Limb (tissue), 2 donors: ENCODE data around the gene ACYP2.

Source experiments
- DNase-seq, 2 donors: peaks; one replicate each; pipeline ENCODE4 v3.0.0-alpha.2; 2016; ENCODE audit errors: extremely low spot score in 2 of 2

Gene ACYP2

DNA sequence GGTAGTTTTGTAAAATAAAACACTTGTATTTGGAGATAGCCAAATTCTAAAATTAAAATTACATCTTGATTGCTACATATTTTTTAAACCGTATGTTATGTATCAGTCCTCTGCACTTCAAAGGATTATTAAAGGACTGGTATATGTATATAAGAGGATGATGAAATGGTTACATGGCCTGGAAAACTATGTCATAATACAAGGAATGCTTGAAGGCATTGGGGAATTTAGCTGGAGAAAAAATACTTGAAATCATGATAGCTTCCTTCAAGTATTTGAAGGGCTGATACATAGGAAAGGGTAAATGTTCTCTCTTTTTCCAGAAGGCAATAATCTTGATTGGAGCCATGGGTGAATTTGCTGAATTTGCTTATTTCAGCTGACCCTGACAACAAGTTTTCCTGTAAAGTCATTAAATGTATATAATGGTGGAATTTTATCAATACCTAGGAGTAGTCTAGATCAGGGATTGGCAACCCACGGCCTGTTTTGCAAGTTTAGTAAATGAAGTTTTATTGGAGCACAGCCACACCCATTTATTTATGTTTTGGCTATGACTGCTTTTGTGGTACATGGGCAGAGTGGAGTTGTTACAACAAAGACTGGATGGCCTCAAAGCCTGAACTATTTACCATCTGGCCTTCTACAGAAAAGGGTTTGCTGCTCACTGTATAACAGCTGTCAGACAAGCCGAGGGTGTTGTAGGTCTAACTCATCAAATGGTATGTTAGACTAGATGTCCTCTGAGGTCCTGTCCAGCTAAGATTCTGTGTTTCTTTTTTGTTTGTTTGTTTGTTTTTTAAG is 34.4 kb downstream of the ACYP2 start:
- peak in 1 of 2 donors; percentile 25 for DNase-seq

DNA sequence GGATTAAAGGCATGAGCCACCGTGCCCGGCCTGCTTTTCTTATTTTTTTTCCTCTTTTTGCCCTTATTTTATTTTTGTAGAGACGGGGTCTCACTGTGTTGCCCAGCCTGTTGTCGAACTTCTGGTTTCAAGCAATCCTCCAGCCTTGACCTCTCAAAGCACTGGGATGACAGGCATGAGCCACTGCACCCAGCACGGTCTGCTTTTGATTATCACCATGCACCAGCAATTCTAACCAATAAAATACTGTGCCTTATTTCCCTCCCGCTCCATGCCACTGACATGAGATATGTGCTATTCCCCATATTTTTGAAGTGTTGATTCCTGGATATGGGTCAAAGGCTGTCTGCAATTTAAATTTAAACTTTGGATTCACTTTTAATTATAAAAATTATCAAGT is 42.9 kb downstream of the ACYP2 start:
- DNase-seq, result no peak

DNA sequence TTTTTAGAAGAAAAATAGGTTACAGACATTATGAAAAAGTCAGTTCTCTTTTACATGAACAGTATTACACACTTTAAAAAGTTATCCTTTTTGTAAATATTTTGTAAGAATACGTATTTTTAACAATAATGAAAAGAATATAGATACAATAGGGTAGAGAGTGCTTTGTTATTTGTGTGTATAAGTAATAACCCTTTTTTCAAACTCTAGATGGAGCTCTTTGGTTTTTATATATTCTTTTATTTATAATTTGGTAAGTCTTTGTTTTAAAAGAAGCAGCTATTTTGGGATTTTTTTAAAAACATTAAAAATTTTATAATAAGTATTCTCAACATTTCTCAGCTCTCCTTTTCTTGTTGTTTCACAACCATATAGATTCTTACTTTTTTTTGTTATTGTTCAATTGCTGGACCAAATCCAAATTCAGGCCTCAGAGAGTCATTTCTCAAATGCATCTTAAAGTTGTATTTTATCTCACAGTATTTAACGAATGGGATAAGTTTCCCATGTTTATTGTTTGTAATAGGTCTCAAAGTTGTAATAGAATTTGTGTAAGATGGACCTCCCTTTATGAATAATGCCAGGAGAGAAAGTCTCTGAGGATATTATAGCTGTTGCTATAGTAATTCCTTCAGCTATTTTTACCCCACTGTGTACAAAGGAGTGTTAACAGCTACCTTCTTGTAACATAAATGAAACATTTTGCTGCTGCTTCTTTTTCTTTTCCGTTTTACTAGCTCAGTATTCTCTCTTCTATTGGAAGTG is 46.4 kb downstream of the ACYP2 start:
- DNase-seq, result peak in 1 of 2 donors; percentile 21

DNA sequence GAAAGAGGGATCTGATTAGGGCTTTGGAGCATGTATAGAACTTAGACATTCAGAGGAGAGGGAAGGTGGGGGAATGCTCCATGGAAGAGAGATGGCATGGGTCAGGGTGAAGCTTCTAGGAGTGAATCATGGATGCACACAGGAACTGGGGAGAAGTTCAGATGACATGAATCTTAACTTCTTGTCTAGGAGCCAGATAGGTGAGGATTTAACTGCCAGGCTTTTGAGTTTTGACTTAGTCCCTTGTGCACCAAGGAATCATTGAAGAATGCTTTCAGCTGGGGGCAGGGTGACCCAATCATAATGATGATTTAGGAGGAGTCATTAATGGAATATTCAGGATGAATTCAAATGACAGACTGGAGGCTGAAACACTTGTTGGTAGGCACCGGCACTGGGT is 48.7 kb downstream of the ACYP2 start:
- no peak for DNase-seq

DNA sequence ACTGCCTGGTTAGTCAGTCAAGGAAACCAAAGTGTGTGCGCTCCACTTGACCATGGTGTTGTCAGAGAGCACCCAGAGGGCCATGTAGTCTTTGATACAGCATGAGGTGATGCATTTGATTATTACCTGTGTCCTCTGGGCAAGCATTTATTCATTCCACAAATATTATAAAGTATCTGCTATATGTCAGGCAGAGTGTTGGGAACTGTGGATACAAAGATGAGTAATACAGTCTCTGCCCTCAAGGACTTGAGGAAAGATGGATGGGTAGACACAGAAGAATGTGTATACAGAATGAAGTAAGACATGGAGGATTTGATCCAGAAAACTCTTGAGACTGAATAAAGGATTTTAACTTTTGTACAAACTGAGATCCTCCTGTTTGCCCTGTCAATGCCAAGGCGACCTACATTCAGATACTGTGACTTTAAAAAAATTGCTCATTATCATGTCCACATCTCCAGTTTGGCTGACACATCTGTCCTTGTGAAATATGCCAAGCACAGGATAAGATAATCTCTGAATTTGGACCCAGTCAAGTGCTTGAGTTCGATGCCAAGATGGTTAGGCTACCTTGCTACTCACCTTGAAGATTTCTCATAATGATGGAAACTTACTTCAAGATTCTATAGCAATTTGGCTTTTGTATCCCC is 50.8 kb downstream of the ACYP2 start:
- no peak for DNase-seq

DNA sequence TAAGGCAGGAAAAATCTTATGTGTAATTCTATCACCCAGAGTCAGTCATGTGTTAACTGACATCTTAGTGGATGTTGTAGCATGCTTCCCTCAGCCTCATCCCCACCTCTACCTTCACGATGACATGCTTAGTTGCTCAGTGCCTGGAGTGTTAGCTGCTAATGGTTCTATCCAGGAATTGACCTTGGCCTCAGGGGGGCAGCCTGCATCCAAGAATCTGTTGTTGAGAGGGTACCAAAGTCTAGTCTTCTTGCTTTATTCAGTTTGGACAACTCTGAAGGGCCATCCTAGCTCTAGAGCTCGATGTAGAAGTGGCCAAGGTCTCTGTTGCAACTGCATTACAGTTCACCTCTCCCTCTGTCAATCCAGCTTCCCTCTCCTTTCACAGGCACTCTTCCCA is 61.2 kb downstream of the ACYP2 start:
- DNase-seq, result peak; percentile 13 to 58

DNA sequence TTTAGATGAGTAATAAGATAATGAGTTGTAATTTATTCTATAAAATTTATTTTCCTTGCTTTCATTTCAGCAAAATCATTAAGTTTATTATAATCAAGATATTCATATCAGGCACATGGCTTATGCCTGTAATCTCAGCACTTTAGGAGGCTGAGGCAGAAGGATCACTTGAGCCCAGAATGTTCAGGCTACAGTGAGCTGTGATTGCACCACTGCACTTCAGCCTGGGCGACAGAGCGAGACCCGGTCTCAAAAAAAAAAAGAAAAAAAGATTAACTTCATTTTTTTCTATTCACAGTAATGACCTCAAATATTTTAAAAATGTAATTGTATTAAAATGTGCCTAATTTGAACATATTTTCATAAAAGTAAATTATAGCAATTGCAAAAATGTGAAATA is 67.9 kb downstream of the ACYP2 start:
- no peak for DNase-seq

DNA sequence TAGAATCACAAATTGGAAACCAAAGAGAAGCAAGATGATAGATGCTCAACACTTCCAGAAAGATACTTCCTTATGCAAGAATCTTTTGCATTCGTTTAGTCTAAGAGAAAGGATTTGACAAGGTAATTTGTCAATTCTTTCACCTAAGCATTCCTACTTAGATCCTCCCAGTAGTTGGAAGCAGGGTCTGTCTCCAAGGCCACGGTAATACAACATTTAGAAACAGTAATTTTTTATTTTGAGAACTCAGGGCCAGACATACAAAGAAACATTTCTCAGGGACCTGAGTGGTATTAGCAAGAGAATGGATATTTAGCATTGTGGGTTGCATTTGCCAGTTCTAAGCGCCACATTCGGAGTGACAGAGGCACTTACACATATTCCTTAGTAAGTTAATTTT is 68.6 kb downstream of the ACYP2 start:
- DNase-seq, result no peak

DNA sequence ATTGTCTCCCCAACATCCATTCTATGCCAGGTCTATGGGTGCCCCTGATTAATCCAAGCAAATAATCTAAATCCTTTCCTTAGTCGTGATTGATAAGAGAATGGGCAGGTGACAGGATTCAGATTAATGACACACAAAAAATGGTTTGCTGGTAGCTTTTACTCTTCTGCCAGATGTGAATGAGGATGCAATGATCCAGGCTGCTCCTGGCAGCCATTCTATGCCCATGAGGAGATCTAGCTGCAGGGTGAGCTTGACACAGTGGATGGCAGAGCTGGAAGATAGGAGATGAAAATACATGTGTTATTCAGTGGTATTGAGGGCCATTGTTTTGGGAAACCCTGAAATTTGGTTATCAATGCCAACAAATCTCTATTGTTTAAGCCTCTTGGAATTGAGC is 69.7 kb downstream of the ACYP2 start:
- DNase-seq, result no peak

DNA sequence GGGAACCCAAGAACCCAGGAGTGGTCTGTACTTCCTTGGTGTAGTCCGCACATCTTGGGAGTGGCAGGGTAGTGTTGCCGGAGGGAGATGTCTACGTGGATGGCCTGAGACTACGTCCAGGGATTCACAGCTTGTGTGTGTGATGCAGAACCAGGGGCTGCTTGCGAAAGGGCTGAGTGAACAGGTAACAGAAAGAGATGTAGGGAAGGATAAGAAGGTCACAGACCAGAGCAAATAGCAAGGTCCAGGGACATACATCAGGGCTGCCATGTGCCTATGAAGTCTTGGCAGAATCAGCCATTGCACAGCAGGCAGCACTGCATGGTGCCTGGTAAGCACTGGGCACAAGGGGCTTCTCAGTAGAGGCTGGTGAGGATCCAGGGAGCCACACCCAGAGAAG is 71.9 kb downstream of the ACYP2 start:
- DNase-seq, result no peak

DNA sequence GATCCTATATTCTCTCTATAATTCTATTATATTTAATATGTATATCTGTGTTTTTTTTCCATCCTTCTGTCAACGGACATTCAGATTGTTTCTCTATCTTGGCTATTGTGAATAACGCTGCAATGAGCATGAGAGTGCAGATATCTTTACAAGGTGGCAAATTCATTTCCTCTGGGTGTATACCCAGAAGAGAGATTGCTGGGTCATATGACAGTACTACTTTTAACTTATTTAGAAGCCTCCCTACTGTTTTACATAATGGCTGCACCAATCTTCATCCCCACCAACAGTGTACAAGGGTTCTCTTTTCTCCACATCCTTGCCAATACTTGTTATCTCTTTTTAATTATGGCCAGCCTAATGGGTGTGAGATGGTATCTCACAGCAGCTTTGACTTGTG is 74.1 kb downstream of the ACYP2 start:
- no peak for DNase-seq

DNA sequence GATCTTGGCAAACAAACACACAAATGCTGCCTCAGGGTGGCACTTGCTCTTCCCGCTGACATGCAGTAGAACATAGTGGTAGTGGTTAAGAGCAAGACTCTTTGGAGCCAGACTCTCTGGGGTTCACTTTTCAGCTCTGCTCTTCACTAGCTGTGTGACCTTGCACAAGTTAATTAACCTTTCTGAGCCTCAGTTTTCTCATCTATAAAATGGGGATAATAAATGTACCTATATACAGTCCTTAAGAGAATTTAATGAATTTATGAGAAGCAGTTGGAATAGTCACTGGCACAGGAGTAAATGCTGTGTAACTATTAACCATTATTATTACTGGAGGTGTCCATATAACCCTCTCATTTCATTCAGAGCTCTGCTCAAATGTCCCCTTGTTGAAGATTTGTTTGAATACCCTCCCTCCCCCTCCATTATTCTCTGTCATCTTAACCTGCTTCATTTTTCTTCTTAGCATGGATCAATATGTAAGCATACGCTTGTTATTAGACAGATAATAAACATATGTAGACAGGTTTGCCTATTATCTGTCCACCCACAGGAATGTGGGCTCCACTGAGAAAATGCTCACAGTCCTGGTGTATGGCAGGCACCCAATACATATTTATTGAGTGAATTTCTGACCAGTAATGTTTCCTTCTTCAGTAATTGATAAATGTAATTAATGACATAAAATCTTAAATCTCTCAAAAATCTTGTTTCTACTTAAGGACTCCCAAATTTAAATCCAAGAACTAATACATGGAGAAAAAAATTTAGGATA is 76.1 kb downstream of the ACYP2 start:
- DNase-seq, result no peak

DNA sequence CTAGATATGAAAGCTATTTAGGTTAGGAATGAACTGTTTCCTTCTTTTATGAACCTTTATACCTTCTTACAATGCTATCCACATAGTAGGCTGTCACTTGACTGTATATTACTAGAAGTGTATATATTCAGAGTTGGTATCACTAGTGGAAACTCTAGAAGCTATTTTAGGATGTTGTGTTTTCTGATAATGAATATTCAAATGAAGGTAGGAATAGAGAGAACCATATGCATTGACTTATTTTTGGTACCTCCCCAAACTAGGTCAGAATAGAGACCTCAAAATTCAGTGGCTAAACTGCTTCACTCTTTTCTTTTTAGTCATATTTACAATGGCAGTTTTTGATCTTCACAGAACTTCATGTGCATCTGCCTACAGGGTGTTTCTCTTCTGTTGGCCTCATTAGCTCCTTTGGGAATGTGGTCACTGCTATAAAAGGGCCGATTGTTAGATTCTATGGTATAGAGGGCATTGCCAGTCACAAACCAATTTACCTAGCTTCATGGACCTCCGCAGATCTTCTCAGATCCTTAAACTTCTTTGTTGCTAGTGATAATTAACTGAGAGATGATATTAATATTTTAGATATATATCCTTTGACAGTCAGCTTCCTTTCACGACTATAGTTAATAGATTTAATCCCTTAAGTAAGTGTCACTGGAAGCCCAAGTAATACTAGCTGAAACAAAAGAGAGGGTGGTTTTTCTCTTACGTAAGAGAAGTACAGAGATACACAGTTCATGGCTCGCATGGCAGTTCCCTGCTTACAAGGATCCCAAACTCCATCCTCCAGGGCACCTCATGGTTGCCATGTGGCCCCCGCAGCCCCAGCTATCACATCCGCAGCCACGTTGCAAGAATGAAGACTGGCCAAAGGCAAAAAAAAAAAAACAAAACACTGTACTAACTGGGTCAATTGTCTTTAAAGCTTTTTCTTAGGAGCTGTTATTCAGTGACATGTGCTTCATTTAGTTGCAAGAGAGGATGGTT is 79.6 kb downstream of the ACYP2 start:
- DNase-seq, result no peak

DNA sequence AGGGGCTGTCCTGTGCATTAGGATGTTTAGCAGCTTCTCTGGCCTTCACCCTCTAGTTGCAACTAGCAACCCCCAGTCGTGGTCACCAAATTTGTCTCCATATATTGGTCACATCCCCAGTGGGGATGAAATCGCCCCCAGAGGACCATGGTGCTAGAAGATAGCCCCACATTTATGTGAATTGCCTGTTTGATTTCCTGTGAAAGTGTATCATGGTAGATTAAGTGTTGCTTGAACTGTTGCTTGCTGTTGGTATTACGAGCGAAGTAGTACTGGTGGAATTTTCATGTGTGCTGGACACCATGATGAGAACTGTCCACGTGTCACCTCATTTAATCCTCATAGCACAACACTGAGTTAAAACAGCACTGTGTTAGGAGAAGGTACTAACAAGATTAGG is 81.2 kb downstream of the ACYP2 start:
- DNase-seq, result no peak

DNA sequence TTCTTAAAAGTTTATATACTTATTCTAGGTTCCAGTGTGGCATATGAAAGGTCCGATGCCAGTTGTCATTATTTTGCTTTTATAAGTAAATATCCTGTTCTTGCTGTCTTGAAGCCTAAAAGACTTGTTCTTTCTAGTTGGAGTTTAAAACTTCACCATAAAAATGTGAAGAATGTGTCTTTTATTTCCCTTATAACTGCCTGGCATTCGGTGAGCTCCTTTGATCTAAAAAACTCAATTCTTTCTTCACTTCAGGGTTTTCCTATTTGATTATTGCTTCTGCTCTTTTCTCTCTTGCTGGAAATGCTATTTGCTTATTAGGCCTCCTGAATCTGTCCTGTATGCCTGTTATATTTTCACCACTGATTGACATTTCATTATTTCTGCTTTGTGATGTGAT is 89.1 kb downstream of the ACYP2 start:
- DNase-seq, result no peak

DNA sequence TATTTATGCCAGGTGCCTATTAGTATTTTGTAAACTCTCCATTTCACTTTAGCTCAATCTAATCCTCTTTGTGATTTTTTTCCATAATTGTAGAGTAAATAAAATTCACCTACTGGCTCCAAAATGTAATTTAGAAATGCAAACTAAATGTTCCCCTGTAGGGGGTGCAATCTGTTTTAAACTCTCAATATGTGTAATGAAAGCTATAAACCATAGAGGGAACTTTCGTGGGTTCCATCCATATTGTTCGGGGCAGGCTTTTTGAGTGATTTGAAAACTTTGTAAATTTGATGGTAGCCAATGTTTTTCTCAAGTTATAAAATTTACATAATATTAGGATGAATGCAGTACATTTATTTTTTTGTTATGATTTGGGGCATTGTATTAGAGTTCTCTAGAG is 91.2 kb downstream of the ACYP2 start:
- DNase-seq, result no peak

DNA sequence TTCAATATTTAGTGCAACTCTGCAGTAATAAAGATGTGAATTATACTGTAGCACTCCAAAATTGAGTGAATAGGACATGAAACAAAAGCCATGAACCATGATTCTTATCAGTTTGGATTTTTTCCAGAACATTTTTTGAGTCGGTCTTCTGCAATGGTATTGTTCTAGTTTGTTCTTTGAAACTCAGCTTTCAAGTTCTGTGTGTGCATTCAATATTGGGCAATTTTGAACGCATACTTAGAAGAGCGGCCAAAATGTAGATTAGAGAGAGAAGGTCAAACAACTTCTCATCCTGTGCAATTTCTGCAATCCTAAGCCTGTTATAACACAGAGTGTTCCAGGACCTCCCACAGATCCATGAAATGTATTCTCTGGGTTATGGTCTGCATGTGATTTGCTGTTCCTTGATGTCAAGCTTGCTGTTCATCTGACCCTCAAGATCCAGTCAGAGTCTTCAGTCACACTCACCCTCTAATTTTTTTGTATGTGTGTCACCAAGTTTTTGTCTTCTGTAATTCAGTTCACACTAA is 92.3 kb downstream of the ACYP2 start:
- DNase-seq, result no peak

DNA sequence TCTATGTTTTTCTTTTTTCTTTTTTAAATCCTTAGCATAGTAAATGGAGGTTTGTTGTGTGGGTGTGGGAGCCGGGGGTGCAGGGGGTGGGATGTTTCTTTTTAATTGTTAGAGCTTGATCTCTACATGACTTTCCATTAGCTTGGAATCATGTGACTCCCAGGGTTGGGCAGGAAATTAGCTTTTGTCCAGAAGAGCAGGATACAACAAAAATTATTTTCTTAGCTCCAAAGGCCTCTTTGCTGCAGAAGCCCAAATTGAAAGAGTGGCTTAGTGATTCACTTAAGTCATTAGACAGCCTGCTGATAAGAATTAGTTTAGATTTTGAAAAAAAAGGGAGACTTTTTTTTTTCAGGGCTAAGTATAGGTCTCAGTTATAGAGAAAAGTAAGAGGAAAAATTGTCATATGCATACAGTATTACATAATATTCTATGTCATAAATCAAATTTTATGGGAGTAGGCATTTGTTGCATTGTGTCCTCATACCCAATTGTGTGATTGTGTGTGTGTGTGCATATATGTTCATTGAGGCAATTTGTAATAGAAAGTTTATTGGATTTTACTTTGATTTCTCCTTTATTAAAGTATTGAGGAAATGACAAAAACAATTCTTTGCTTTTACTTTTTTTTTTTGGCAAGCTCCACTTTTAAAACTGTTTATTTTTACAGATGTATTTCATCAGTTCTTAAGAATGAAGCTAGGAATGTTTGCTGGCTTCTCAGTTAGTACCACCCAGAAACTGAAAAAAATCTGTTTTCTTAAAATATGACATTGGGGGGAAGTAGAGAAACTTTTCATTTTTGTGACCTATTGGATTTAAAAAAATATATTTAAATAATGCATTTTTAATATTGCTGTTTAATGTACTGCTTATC is 93.2 kb downstream of the ACYP2 start:
- DNase-seq, result no peak

DNA sequence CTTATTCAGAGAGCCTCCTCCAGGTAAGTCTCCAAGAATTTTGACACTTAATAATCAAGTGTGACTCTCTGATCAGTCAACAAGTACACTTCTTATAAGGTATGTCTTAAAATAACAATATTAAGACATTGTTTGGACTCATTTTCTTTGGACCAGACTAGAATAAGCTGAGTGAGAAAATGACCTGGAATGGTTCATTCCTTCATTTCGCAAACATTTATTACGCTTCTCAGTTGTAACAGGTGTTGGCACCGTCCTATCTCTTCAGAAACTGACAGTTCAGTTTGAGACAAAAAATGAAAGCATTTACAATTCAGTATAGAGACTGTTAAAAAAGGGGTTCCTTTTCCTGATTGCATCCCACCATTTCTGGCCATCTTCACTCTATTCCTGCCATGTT is 94.0 kb downstream of the ACYP2 start:
- no peak for DNase-seq
